ENCODE measurements around the gene DIO3.

Gene DIO3

GRCh38 chr14:101518611-101519473 is 42.5 kb upstream of the DIO3 start:
- no peak for TF ChIP-seq ZFP3 (CRISPR knock-in tag; IDR thresholded peaks at IDR 0.05)
- TF ChIP-seq ESRRG (CRISPR knock-in tag; IDR thresholded peaks at IDR 0.05): no peak
- TF ChIP-seq CSDC2 (CRISPR knock-in tag; IDR thresholded peaks at IDR 0.05): no peak
- TF ChIP-seq, protein P1, sequence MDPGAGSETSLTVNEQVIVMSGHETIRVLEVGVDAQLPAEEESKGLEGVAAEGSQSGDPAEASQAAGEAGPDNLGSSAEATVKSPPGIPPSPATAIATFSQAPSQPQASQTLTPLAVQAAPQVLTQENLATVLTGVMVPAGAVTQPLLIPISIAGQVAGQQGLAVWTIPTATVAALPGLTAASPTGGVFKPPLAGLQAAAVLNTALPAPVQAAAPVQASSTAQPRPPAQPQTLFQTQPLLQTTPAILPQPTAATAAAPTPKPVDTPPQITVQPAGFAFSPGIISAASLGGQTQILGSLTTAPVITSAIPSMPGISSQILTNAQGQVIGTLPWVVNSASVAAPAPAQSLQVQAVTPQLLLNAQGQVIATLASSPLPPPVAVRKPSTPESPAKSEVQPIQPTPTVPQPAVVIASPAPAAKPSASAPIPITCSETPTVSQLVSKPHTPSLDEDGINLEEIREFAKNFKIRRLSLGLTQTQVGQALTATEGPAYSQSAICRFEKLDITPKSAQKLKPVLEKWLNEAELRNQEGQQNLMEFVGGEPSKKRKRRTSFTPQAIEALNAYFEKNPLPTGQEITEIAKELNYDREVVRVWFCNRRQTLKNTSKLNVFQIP (CRISPR knock-in tag; IDR thresholded peaks at IDR 0.05; ENCODE audit: borderline replicate concordance, low read depth): no peak
- no peak for TF ChIP-seq OSR1 (CRISPR knock-in tag; IDR thresholded peaks at IDR 0.05)
- TF ChIP-seq, protein P2, sequence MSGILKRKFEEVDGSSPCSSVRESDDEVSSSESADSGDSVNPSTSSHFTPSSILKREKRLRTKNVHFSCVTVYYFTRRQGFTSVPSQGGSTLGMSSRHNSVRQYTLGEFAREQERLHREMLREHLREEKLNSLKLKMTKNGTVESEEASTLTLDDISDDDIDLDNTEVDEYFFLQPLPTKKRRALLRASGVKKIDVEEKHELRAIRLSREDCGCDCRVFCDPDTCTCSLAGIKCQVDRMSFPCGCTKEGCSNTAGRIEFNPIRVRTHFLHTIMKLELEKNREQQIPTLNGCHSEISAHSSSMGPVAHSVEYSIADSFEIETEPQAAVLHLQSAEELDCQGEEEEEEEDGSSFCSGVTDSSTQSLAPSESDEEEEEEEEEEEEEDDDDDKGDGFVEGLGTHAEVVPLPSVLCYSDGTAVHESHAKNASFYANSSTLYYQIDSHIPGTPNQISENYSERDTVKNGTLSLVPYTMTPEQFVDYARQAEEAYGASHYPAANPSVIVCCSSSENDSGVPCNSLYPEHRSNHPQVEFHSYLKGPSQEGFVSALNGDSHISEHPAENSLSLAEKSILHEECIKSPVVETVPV (CRISPR knock-in tag; IDR thresholded peaks at IDR 0.05): no peak
- TF ChIP-seq GLIS3 (CRISPR knock-in tag; IDR thresholded peaks at IDR 0.05): no peak
- no peak for TF ChIP-seq ZC3H10 (CRISPR knock-in tag; IDR thresholded peaks at IDR 0.05)
- no peak for TF ChIP-seq ZFP30 (CRISPR knock-in tag; IDR thresholded peaks at IDR 0.05)
- no peak for TF ChIP-seq TCF4 (CRISPR knock-in tag; IDR thresholded peaks at IDR 0.05; ENCODE audit: borderline replicate concordance)
- no peak for TF ChIP-seq ISL1 (CRISPR knock-in tag; IDR thresholded peaks at IDR 0.05)
- no peak for TF ChIP-seq ARNTL (CRISPR knock-in tag; IDR thresholded peaks at IDR 0.05; ENCODE audit: borderline replicate concordance, low read depth)
- no peak for ATAC-seq

DNA sequence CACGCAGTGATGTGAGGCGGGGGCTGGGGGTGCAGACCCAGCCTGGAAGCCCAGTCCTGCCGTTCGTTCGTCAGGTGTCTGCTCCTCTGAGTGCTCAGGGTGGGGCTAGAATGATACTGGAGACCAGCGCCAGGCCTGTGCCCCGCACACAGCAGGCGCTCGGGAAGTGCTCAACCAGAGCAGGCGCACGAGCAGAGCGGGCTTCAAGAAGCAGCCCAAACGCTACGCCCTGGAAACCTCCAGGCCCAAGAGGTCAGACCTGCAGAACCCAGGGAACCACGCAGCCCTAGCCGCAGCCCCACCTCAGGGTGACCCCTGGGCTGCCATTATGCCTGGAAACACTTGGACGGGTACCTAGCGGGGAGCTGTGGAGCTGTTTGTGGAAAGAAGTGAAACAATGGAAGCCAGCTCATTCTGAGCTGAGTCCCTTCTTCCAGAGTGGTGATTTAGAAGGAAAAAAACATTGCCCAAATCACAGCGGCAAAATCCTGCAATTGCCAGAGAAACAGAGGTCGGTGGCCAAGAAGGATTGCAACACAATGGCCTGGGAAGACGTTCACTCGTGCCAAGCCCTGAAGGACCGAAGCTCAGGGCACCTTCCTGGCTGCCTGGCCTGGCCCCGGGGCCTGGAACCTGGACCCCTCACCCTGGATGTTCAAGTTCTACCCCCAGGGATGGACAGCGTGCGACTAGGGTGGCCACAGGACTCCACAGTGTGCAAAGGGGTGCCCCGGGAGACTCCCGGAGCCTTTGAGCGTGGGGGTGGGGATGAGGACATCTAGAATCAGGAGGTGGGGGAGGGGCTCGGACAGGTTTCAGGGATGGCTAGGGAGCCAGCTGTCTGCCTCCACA is 40.4 kb upstream of the DIO3 start:
- no peak for TF ChIP-seq TOX (CRISPR knock-in tag; IDR thresholded peaks at IDR 0.05; ENCODE audit: borderline replicate concordance)
- no peak for TF ChIP-seq ZNF8 (CRISPR knock-in tag; IDR thresholded peaks at IDR 0.05)
- TF ChIP-seq, protein P3, sequence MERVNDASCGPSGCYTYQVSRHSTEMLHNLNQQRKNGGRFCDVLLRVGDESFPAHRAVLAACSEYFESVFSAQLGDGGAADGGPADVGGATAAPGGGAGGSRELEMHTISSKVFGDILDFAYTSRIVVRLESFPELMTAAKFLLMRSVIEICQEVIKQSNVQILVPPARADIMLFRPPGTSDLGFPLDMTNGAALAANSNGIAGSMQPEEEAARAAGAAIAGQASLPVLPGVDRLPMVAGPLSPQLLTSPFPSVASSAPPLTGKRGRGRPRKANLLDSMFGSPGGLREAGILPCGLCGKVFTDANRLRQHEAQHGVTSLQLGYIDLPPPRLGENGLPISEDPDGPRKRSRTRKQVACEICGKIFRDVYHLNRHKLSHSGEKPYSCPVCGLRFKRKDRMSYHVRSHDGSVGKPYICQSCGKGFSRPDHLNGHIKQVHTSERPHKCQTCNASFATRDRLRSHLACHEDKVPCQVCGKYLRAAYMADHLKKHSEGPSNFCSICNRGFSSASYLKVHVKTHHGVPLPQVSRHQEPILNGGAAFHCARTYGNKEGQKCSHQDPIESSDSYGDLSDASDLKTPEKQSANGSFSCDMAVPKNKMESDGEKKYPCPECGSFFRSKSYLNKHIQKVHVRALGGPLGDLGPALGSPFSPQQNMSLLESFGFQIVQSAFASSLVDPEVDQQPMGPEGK (CRISPR knock-in tag; IDR thresholded peaks at IDR 0.05; ENCODE audit: borderline replicate concordance): no peak
- TF ChIP-seq ZNF565 (CRISPR knock-in tag; conservative IDR thresholded peaks at IDR 0.05; ENCODE audit: low read depth): no peak
- no peak for TF ChIP-seq ZFP30 (CRISPR knock-in tag; IDR thresholded peaks at IDR 0.05)
- TF ChIP-seq TCF4 (CRISPR knock-in tag; IDR thresholded peaks at IDR 0.05; ENCODE audit: borderline replicate concordance): no peak
- TF ChIP-seq OSR1 (CRISPR knock-in tag; IDR thresholded peaks at IDR 0.05): no peak
- TF ChIP-seq RARB (CRISPR knock-in tag; IDR thresholded peaks at IDR 0.05): no peak
- TF ChIP-seq, protein P4, sequence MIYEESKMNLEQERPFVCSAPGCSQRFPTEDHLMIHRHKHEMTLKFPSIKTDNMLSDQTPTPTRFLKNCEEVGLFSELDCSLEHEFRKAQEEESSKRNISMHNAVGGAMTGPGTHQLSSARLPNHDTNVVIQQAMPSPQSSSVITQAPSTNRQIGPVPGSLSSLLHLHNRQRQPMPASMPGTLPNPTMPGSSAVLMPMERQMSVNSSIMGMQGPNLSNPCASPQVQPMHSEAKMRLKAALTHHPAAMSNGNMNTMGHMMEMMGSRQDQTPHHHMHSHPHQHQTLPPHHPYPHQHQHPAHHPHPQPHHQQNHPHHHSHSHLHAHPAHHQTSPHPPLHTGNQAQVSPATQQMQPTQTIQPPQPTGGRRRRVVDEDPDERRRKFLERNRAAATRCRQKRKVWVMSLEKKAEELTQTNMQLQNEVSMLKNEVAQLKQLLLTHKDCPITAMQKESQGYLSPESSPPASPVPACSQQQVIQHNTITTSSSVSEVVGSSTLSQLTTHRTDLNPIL (CRISPR knock-in tag; IDR thresholded peaks at IDR 0.05; ENCODE audit: low read depth): no peak
- TF ChIP-seq ESRRG (CRISPR knock-in tag; IDR thresholded peaks at IDR 0.05): no peak
- TF ChIP-seq, protein P2 (CRISPR knock-in tag; IDR thresholded peaks at IDR 0.05): no peak
- TF ChIP-seq TSHZ2 (CRISPR knock-in tag; IDR thresholded peaks at IDR 0.05): no peak
- TF ChIP-seq, protein P1 (CRISPR knock-in tag; IDR thresholded peaks at IDR 0.05; ENCODE audit: borderline replicate concordance, low read depth): no peak
- TF ChIP-seq ZC3H10 (CRISPR knock-in tag; IDR thresholded peaks at IDR 0.05): no peak
- no peak for TF ChIP-seq BACH2 (CRISPR knock-in tag; IDR thresholded peaks at IDR 0.05; ENCODE audit: borderline replicate concordance)
- no peak for TF ChIP-seq ZNF70 (CRISPR knock-in tag; IDR thresholded peaks at IDR 0.05)
- no peak for ATAC-seq

All from SK-N-SH treated with all-trans-retinoic acid at 6 μM for 48 hours (cell line).